Head of caudate nucleus (tissue), 42 donors: ENCODE results near the gene TNIK.
"Not testable (repeated sequence)": the region's sequence is repeated elsewhere in the genome, so short reads cannot be mapped to it uniquely, and the experiment has no call there.

Experiments
- DNase-seq, 42 donors: peaks; one replicate each; pipeline versions ENCODE4 v3.0.0 to v3.0.0-alpha.2; 2020 to 2021; ENCODE audit warnings: mixed read lengths in 7 of 42
- intact Hi-C: fragments of 100-400 bp; cut with DNase I; formaldehyde crosslinking; loops from one replicate; pipeline ENCODE4 v1.15.0; 2022

The TNIK gene

DNA sequence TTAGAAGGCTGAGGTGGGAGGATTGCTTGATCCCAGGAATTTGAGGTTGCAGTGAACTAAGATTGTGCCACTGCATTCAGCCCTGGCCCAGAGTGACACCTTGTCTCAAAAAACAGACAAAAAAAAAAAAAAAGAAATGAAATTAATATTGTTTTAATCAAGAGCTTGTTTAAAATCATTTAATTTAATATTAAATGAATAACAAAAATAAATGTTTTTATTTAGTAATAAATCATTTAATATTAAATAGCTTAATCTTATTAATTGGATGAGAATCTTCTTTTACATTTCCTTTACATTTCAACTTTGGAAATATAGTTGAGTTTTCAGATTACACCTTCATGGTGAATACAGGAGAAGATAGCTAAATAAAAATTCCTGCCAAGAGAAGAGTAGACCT, 29.7 kb downstream of the TNIK start:
- intact Hi-C loops = no loop called here
- DNase-seq = no peak

- intact Hi-C loops = no loop called here
- DNase-seq = peak in 6 of 42 donors; percentile 11 to 54 (median 34)
Observed at GRCh38 chr3:171429635-171430034, 30.6 kb downstream of the TNIK start.

DNA sequence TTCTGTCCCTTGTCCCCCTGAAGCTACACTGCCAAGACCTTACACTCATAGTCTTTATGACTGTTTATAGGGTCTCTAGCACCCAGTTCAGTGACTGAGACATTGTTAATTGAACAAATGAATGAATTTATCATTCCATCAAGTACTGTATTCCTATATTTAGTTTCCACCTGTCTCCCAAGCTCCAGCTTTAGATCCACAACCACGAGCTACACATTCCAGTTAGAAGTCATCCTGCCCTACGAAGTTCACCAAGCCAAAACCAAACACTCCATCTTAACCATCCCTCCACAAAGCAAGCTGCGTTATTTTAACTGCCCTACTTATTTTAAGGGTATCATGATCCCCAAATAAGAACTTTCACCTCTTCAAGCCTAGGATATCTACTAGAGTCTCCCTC, 31.3 kb downstream of the TNIK start:
- intact Hi-C loops = no loop called here
- DNase-seq = no peak

DNA sequence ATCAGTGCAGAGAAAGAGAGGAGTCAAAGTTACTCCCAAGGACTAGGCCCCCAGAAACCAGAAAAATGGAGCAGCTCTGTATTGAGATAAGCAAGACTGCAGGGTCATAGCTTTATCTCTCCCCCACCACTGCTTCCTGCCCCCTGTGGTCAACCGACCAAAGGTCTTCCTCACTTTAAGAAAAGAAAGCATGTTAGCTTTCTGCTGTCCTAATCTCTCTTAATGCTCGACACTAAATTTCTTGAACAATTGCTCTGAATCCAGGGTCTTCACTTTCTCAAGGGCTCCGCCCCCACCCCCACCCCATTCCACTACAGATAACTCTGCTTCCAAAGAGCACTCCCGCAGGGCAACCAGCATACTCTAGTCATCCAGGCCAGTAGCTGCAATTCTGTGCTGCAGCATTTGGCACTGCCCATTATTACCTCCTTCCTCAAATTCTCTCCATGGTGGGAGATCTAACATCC, 31.9 kb downstream of the TNIK start:
- DNase-seq = no peak
- intact Hi-C loops = no loop called here

- intact Hi-C loops = no loop called here
- no peak for DNase-seq
Observed at GRCh38 chr3:171427771-171428320, 32.4 kb downstream of the TNIK start.

DNA sequence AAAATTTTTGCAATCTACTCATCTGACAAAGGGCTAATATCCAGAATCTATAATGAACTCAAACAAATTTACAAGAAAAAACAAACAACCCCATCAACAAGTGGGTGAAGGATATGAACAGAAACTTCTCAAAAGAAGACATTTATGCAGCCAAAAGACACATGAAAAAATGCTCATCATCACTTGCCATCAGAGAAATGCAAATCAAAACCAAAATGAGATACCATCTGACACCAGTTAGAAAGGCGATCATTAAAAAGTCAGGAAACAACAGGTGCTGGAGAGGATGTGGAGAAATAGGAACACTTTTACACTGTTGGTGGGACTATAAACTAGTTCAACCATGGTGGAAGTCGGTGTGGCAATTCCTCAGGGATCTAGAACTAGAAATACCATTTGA, 36.1 kb downstream of the TNIK start:
- intact Hi-C loops, DNase-seq: not testable (repeated sequence)

GRCh38 chr3:171422855-171423254, 37.4 kb downstream of the TNIK start:
- DNase-seq, intact Hi-C loops: not testable (repeated sequence)

DNA sequence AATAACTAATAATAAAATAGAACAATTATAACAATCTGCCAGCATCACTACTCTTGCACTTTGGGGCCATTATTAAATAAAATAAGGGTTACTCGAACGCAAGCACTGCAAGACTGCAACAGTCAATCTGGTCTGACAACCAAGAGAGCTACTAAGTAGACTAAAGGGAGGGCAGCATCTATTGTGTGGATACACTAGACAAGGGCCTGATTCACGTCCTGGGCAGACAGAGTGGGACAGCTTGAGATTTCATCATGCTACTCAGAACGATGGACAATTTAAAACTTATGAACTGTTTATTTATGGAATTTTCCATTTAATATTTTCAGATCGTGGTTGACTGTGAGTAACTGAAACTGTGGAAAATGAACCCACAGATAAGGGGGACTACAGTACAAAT, 39.5 kb downstream of the TNIK start:
- intact Hi-C loops = no loop called here
- DNase-seq = peak in 29 of 42 donors; percentile 13 to 76 (median 42)

DNA sequence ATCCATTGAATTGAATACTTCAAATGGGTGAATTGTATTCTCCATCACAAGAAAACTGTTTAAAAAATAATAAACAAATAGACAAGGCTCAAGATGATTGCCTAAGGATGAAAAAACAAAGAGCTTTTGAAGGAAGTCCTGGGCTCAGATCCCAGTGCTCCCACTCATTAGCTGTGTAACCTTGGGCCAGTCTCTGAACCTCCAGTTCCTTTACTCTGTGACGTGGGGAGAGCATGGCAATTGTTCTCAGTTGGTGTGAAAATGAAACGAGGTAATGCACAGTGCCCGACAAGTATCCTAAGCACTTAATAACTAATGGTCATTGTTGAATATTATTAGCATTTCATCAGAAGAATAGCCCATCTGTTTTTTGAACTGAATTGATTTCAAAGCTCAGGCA, 40.7 kb downstream of the TNIK start:
- DNase-seq = peak in 30 of 42 donors; percentile 11 to 78 (median 46)
- intact Hi-C loops = no loop called here

- intact Hi-C loops = no loop called here
- no peak for DNase-seq
Observed at GRCh38 chr3:171417813-171418212, 42.4 kb downstream of the TNIK start.

GRCh38 chr3:171417137-171417536, 43.1 kb downstream of the TNIK start:
- intact Hi-C loops = no loop called here
- no peak for DNase-seq

DNA sequence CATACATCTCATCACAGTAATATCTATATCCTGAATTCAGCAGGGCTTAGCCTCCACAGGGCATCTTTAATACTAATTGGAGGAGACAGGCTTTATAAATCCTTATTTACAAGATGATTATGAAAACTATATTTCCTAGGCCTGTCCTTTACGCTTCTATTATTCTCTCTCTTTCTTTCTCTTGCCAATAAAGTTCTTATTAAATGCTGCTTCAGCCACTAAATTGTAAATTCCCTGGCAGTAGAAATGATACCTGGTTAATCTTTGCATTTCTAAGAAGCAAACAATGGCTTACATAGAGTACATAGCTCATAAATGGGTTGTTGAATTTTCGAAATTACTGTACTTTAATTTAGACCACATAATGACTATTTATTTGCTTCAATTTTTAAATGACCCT, 43.5 kb downstream of the TNIK start:
- no peak for DNase-seq
- intact Hi-C loops = no loop called here

DNA sequence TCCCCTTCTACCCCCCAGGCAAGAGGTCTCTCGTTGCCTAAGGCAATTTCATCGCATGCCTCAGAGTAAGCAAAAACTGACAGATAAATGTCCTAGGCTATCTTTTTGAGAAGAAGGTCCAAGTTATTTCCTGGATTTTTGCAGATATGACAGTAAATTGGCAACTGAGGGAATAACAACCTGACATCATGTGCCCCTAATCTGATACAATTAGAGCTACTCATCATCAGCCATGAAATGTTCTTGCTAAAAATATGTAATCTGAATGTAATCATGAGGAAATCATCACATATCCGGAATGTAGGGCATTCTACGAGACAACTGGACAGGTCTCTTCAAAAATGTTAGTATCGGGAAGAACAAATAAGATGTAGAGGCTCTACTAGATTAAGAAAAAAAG, 44.1 kb downstream of the TNIK start:
- intact Hi-C loops = no loop called here
- DNase-seq = no peak

DNA sequence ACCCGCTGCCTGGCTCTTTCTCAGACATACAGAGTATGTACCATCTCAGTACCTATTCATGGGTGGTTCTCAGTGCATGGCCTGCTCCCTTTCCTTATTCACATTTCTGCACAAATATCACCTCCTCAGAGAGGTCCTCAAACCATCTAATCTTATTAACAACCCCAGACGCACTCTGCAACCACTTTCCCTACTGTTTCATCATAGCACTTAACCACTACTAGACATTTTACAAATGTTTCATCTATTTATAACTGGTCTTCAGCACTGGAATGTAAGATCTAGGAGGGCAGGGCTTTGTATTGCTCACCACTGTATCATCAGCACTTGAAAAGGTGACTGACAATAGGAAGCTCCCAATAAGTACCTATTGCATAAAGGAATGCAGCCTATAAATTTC, 45.1 kb downstream of the TNIK start:
- no peak for DNase-seq
- intact Hi-C loops = no loop called here

DNA sequence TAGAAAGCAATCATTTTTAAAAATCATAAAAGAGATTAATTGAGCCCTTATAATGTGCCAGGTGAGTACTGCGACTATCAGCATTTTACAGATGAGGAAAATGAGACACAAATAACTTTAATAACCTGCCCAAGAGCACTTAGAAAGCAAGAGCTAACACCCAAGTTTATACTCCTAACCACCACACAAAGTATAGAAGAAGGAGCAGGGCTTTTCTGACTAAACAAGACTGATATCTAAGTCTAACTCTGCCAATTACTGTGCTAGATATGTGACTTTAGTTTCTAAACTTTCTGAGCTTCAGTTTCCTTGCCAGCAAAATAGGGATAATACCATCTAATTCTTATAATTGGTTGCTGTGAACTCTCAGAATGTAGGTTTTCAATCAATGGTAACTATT, 47.7 kb downstream of the TNIK start:
- intact Hi-C loops = no loop called here
- DNase-seq = no peak

- no peak for DNase-seq
Observed at GRCh38 chr3:171412054-171412453, 48.2 kb downstream of the TNIK start.

GRCh38 chr3:171410186-171410585, 50.0 kb downstream of the TNIK start:
- DNase-seq = no peak
- intact Hi-C loops = no loop called here

More at GRCh38 chr3:171412054-171412453, 48.2 kb downstream of the TNIK start:
- intact Hi-C loops = no loop called here

- peak in 3 of 42 donors; percentile 40 to 58 (median 47) for DNase-seq
- intact Hi-C loops = no loop called here
Observed at GRCh38 chr3:171407759-171408158, 52.4 kb downstream of the TNIK start.

DNA sequence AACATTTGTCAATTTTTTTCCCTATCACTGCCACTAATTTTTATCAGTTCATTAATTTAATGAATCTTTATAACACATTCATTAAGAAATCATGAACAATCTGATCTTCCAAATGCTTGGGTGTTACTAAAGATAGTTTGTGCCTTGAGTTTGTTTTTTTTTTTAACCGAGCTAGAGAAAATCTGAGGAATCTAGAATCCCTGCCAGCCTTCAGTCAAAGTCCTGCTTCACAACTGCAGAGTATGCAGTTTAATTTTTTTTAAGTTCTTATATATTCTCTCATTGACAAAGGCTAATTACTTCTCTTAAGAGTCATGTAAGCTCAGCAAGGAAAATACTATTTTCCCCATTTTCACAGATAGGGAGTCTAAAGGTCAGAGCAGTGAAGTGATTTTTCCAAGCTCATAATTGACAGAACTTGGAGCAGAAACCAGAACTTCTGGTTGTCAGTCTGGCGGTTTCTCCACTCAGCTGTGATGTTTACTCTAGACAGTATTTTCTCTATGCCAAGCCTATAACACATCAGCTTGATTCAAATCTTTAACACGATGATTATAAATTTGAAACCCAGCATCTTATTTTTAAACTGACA, 55.7 kb downstream of the TNIK start:
- intact Hi-C loops = no loop called here
- DNase-seq = no peak

DNA sequence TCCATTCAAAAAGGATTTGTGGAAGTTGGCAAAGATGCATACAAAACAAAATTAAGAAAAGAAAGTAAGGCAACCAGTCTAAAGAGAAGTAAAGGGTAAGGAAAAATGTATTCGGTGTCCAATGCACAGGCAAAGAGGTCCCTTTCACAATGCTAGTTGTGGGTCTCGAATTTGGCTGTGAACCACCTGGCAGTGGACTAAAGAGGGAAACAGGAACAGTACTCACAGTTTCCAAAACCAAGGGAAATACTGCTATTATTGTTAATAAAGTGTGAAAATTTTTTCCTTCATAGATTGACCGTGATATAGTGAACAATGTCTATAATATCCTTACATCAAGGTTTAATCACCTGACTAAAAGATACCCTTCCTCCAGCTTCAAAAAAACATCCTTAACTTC, 57.9 kb downstream of the TNIK start:
- DNase-seq = no peak
- intact Hi-C loops = no loop called here

- intact Hi-C loops = no loop called here
Observed at GRCh38 chr3:171401432-171401831, 58.8 kb downstream of the TNIK start.

More at GRCh38 chr3:171401432-171401831, 58.8 kb downstream of the TNIK start:
- DNase-seq = no peak
